ENCODE measurements around the gene MCOLN3. TPM values are rescaled to one million over a fixed set of nuclear protein-coding genes. Genes with fewer than 3 reads are reported as not detected.

MCOLN3 gene
- not detected in 2 replicates for polyA plus RNA-seq

GRCh38 chr1:85048296-85049064 lies at the start of gene MCOLN3:
TSS of gene MCOLN3 (minus strand) at chr1:85048500. CDS start at chr1:85045360, 3,140 bp downstream.

GRCh38 chr1:84996846-84997666 lies 51.2 kb downstream of the MCOLN3 start, which contains the start of gene MCOLN2:
TSS of gene MCOLN2 (minus strand) at chr1:84997113. CDS start at chr1:84996872, 241 bp downstream.

Other genes starting within 250 kb of the MCOLN3 start
- not detected in 2 replicates for gene LPAR3, start 155.3 kb downstream of the MCOLN3 start, polyA plus RNA-seq
- gene MCOLN2, start 51.4 kb downstream of the MCOLN3 start, polyA plus RNA-seq, result not detected in 2 replicates
- 0.08 TPM in 1 of 2 replicates, not detected in the other for gene SYDE2, start 152.5 kb upstream of the MCOLN3 start, polyA plus RNA-seq
- 49.9 and 68.1 TPM in 2 replicates for gene C1orf52, start 211.2 kb upstream of the MCOLN3 start, polyA plus RNA-seq
- 10.7 and 13.4 TPM in 2 replicates for gene BCL10, start 228.1 kb upstream of the MCOLN3 start, polyA plus RNA-seq

All from Purkinje cell (primary cell).